Aortic smooth muscle cell (primary cell): ENCODE measurements around the gene ULBP1. TPM values are rescaled to one million over a fixed set of nuclear protein-coding genes. Genes with fewer than 3 reads are reported as not detected.

Experiments used
- total RNA-seq: library from RNA; depleted of rRNA; stranded (reverse); fragments of >200 nt; gene quantifications from 2 replicates; pipeline ENCODE4 v1.2.3, GENCODE V29; 2014

Gene ULBP1
- under 0.01 and 0.06 TPM in 2 replicates for total RNA-seq

GRCh38 chr6:149963462-149964307 lies at the start of gene ULBP1:
Gene ULBP1, plus strand, starts transcription at chr6:149963943. Its CDS starts 107 bp downstream, at chr6:149964050.

GRCh38 chr6:149922642-149923326 lies 41.0 kb upstream of the ULBP1 start, which contains the start of gene RAET1G:
Gene RAET1G, minus strand, starts transcription at chr6:149923121. Its CDS starts 111 bp downstream, at chr6:149923010.

GRCh38 chr6:149941583-149942460 lies 21.9 kb upstream of the ULBP1 start, which contains the start of gene ULBP2:
Gene ULBP2, plus strand, starts transcription at chr6:149942014. Its CDS starts 59 bp downstream, at chr6:149942073.

Other genes starting within 250 kb of the ULBP1 start
- gene LATS1, start 245.8 kb upstream of the ULBP1 start, total RNA-seq, result 6.5 and 9.2 TPM in 2 replicates
- 16.0 and 16.3 TPM in 2 replicates for gene NUP43, start 217.4 kb upstream of the ULBP1 start, total RNA-seq
- 104 and 124 TPM in 2 replicates for gene PCMT1, start 214.2 kb upstream of the ULBP1 start, total RNA-seq
- gene LRP11, start 99.6 kb upstream of the ULBP1 start, total RNA-seq, result 45.6 and 78.8 TPM in 2 replicates
- 0.56 and 1.8 TPM in 2 replicates for gene RAET1E, start 65.8 kb upstream of the ULBP1 start, total RNA-seq
- 2.6 and 4.5 TPM in 2 replicates for gene RAET1G, start 40.8 kb upstream of the ULBP1 start, total RNA-seq
- 7.0 and 10.6 TPM in 2 replicates for gene ULBP2, start 21.9 kb upstream of the ULBP1 start, total RNA-seq
- not detected in 2 replicates for gene RAET1L, start 61.6 kb downstream of the ULBP1 start, total RNA-seq
- 15.8 and 22.6 TPM in 2 replicates for gene ULBP3, start 105.2 kb downstream of the ULBP1 start, total RNA-seq
- 11.3 and 22.9 TPM in 2 replicates for gene PPP1R14C, start 179.1 kb downstream of the ULBP1 start, total RNA-seq